HG03354 (cell line): ENCODE results near the gene TAOK3.
"Not testable (repeated sequence)": the region's sequence is repeated elsewhere in the genome, so short reads cannot be mapped to it uniquely, and the experiment has no call there.

Experiments
- ATAC-seq: cut with Tn5 transposase; IDR thresholded peaks from one replicate; pipeline ENCODE4 v1.9.1; 2021; ENCODE audit warnings: mild to moderate bottlenecking; ENCODE audit not compliant: unreplicated experiment, poor library complexity, severe bottlenecking

TAOK3 gene

GRCh38 chr12:118308006-118308405 is 64.7 kb downstream of the TAOK3 start:
- ATAC-seq, result peak; percentile 18

- ATAC-seq, result peak; percentile 76
These were observed 65.4 kb downstream of the TAOK3 start for GRCh38 chr12:118307069-118307954.

GRCh38 chr12:118304093-118304492 is 68.6 kb downstream of the TAOK3 start:
- no peak for ATAC-seq

- ATAC-seq, result no peak
These were observed 70.7 kb downstream of the TAOK3 start for GRCh38 chr12:118302053-118302452.

- ATAC-seq, result no peak
These were observed 72.8 kb downstream of the TAOK3 start for GRCh38 chr12:118299791-118300460.

- ATAC-seq, result no peak
These were observed 75.4 kb downstream of the TAOK3 start for GRCh38 chr12:118297284-118297683.

GRCh38 chr12:118292836-118293235 is 79.9 kb downstream of the TAOK3 start:
- no peak for ATAC-seq

GRCh38 chr12:118290130-118290529 is 82.6 kb downstream of the TAOK3 start:
- no peak for ATAC-seq

GRCh38 chr12:118288174-118288573 is 84.5 kb downstream of the TAOK3 start:
- ATAC-seq, result no peak

GRCh38 chr12:118287728-118288127 is 85.0 kb downstream of the TAOK3 start:
- no peak for ATAC-seq

- ATAC-seq, result no peak
These were observed 89.9 kb downstream of the TAOK3 start for GRCh38 chr12:118282767-118283166.

- ATAC-seq, result not testable (repeated sequence)
These were observed 94.4 kb downstream of the TAOK3 start for GRCh38 chr12:118278288-118278687.

- ATAC-seq, result peak; percentile 66
These were observed 98.6 kb downstream of the TAOK3 start for GRCh38 chr12:118274066-118274465.

GRCh38 chr12:118271770-118272417 is 100.8 kb downstream of the TAOK3 start:
- ATAC-seq, result no peak

- no peak for ATAC-seq
These were observed 101.5 kb downstream of the TAOK3 start for GRCh38 chr12:118271183-118271582.

- ATAC-seq, result no peak
These were observed 102.9 kb downstream of the TAOK3 start for GRCh38 chr12:118269806-118270205.

GRCh38 chr12:118259079-118259478 is 113.6 kb downstream of the TAOK3 start:
- no peak for ATAC-seq

- ATAC-seq, result no peak
These were observed 116.4 kb downstream of the TAOK3 start for GRCh38 chr12:118256352-118256751.

- ATAC-seq, result no peak
These were observed 123.2 kb downstream of the TAOK3 start for GRCh38 chr12:118249547-118249946.

GRCh38 chr12:118245886-118246285 is 126.8 kb downstream of the TAOK3 start:
- not testable (repeated sequence) for ATAC-seq

- ATAC-seq, result no peak
These were observed 133.8 kb downstream of the TAOK3 start for GRCh38 chr12:118238888-118239287.
